OCI-LY1 (cell line): ENCODE results near the gene MLLT3.

Experiments used
- H2AFZ ChIP-seq: fragments of 200-600 bp; sonication (generic), shearing (Covaris generic); 2 replicates; pipeline ENCODE4 v1.6.0; 2014; ENCODE audit warnings: antibody characterized with exemption, mild to moderate bottlenecking, low read length
- H3F3A ChIP-seq: fragments of 200-600 bp; sonication (generic), shearing (Covaris generic); 2 replicates; pipeline ENCODE4 v1.6.0; 2014; ENCODE audit warnings: mild to moderate bottlenecking, antibody characterized with exemption, low read length, moderate library complexity; ENCODE audit not compliant: insufficient read depth
- H3K27ac ChIP-seq: fragments of 200-600 bp; sonication (generic); 2 replicates; pipeline ENCODE4 v1.5.1; 2014; ENCODE audit warnings: low read length, mixed run types, mild to moderate bottlenecking, low read depth; ENCODE audit not compliant: poor library complexity, severe bottlenecking
- H3K27me3 ChIP-seq: fragments of 200-600 bp; sonication (generic); 2 replicates; pipeline ENCODE4 v1.6.0; 2014; ENCODE audit warnings: antibody characterized with exemption, mild to moderate bottlenecking, low read length, moderate library complexity; ENCODE audit not compliant: insufficient read depth
- H3K36me3 ChIP-seq: fragments of 200-600 bp; sonication (generic); 2 replicates; pipeline ENCODE4 v1.6.1; 2014; ENCODE audit warnings: mild to moderate bottlenecking, antibody characterized with exemption, low read length, moderate library complexity, mixed read lengths; ENCODE audit not compliant: insufficient read depth
- H3K4me1 ChIP-seq: fragments of 200-600 bp; sonication (generic); 2 replicates; pipeline ENCODE4 v1.5.1; 2014; ENCODE audit warnings: mild to moderate bottlenecking, low read length, moderate library complexity; ENCODE audit not compliant: insufficient read depth, severe bottlenecking
- H3K4me2 ChIP-seq: fragments of 200-600 bp; sonication (generic), shearing (Covaris generic); 2 replicates; pipeline ENCODE4 v1.6.1; 2014; ENCODE audit warnings: low read length
- H3K4me3 ChIP-seq: fragments of 200-600 bp; sonication (generic); 2 replicates; pipeline ENCODE4 v1.5.1; 2014; ENCODE audit warnings: low read length, low read depth, mild to moderate bottlenecking, mixed read lengths; ENCODE audit not compliant: poor library complexity, severe bottlenecking
- H3K79me2 ChIP-seq: fragments of 200-600 bp; shearing (Covaris generic); 2 replicates; pipeline ENCODE4 v1.6.1; 2016; ENCODE audit warnings: mixed run types, low read length, mixed read lengths; ENCODE audit not compliant: insufficient read depth
- H3K9ac ChIP-seq: fragments of 200-600 bp; sonication (generic), shearing (Covaris generic); 2 replicates; pipeline ENCODE4 v1.6.1; 2014; ENCODE audit warnings: mild to moderate bottlenecking, low read length, mixed read lengths
- H3K9me2 ChIP-seq: fragments of 200-600 bp; sonication (generic), shearing (Covaris generic); 2 replicates; pipeline ENCODE4 v1.6.1; 2014; ENCODE audit warnings: low read depth, mild to moderate bottlenecking, low read length, mixed read lengths
- H3K9me3 ChIP-seq: fragments of 200-600 bp; shearing (Covaris generic); 2 replicates; pipeline ENCODE4 v1.6.1; 2014; ENCODE audit warnings: low read length, mixed read lengths
- H4K20me1 ChIP-seq: fragments of 200-600 bp; sonication (generic), shearing (Covaris generic); 2 replicates; pipeline ENCODE4 v1.6.0; 2016; ENCODE audit warnings: mild to moderate bottlenecking, low read length; ENCODE audit not compliant: insufficient read depth
- CTCF ChIP-seq: fragments of 200-600 bp; sonication (generic), shearing (Covaris generic); IDR thresholded peaks from 2 replicates; pipeline ENCODE4 v1.5.1; 2017; ENCODE audit warnings: mild to moderate bottlenecking, antibody characterized with exemption, low read length, moderate library complexity, mixed read lengths
- EZH2 ChIP-seq: fragments of 200-600 bp; sonication (generic), shearing (Covaris generic); IDR thresholded peaks from 2 replicates; pipeline ENCODE4 v1.8.0; 2017; ENCODE audit warnings: borderline replicate concordance, mixed run types, mild to moderate bottlenecking, antibody characterized with exemption, low read length, moderate library complexity, mixed read lengths

Gene MLLT3

DNA sequence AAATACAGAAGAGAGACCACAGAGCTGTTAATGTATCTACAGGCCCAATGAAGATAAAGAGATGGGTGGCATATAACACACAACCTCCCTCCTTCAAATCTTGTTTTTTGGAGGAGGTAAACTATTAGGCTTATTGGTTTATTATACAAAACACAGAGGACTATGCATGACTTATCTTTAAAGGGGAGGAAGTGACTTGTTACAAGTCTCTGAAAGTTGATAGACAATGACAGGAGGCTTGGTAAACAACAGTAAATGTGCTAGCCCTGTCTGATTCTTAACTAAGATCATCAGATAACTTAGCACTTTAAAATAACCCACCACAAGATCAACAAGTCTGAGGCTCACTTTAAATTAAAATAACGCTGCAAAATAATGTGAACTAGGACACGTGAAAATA, 219.0 kb downstream of the MLLT3 start:
- TF ChIP-seq EZH2 (no peak), CTCF (no peak)

DNA sequence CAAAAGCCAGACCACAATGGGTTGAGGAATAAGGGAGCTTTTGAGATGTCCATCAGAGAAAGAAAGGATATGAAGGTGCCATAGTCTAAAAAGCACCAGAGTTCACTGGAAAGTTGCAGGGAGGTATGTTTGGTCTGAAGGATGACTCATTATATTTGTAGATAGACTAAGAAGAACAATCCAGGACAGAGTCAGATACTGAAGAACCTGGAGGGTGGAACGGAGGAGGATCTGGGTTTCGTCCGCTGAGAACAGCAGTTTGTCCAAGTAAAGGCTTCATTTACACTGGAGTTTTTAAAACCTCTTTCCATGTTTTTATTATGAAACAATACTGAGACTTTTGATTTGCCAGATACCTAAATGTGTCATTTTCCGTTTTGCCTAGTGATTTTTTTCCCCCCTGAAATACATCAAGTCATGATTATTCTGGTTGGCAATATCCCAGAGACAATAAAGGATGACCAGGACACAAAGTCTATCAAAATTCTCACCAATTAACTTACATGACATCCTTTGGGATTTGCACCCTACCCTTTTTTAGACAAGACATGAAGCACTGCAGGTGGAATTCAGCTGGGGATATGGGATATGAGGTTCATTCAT, 219.9 kb downstream of the MLLT3 start:
- no peaks in the 10 kb centered on the region for H3K9me3 ChIP-seq
- peaks cover 26% of the 10 kb centered on the region for H3K4me1 ChIP-seq
- H4K20me1 ChIP-seq: no peaks in the 10 kb centered on the region
- no peaks in the 10 kb centered on the region for H3K27me3 ChIP-seq
- no peaks in the 10 kb centered on the region for H3K36me3 ChIP-seq
- H3F3A ChIP-seq: no peaks in the 10 kb centered on the region
- no peak overlapping the region for H2AFZ ChIP-seq
- H3K9ac ChIP-seq: no peak overlapping the region
- TF ChIP-seq CTCF (no peak), EZH2 (no peak)
- no peaks in the 10 kb centered on the region for H3K9me2 ChIP-seq
- no peak overlapping the region for H3K4me2 ChIP-seq
- H3K4me3 ChIP-seq: no peak overlapping the region
- no peak overlapping the region for H3K27ac ChIP-seq
- no peaks in the 10 kb centered on the region for H3K79me2 ChIP-seq

More for the DNA sequence above, 219.0 kb downstream of the MLLT3 start:
- Histone ChIP-seq H3K27ac (peak overlapping the region; percentile 13), H2AFZ (no peak overlapping the region), H3K79me2 (no peaks in the 10 kb centered on the region), H3K9me3 (no peaks in the 10 kb centered on the region), H4K20me1 (no peaks in the 10 kb centered on the region), H3K4me2 (no peak overlapping the region), H3K4me1 (peaks cover 16% of the 10 kb centered on the region), H3K9ac (no peak overlapping the region), H3F3A (no peaks in the 10 kb centered on the region), H3K36me3 (no peaks in the 10 kb centered on the region), H3K27me3 (no peaks in the 10 kb centered on the region), H3K9me2 (no peaks in the 10 kb centered on the region), H3K4me3 (no peak overlapping the region)

- no peaks in the 10 kb centered on the region for H3F3A ChIP-seq
- peak overlapping the region; percentile 30; the same call in 1 of the 2 replicates for H3K9ac ChIP-seq
- TF ChIP-seq CTCF (no peak), EZH2 (no peak)
- no peaks in the 10 kb centered on the region for H3K36me3 ChIP-seq
- no peaks in the 10 kb centered on the region for H3K79me2 ChIP-seq
- H3K4me2 ChIP-seq: peak overlapping the region; percentile 24
- H3K9me2 ChIP-seq: no peaks in the 10 kb centered on the region
- H4K20me1 ChIP-seq: no peaks in the 10 kb centered on the region
- H3K27ac ChIP-seq: peak overlapping the region; percentile 84
- H3K4me3 ChIP-seq: peak overlapping the region; percentile 8
- H3K9me3 ChIP-seq: no peaks in the 10 kb centered on the region
- peaks cover 57% of the 10 kb centered on the region for H3K4me1 ChIP-seq
- H3K27me3 ChIP-seq: no peaks in the 10 kb centered on the region
- peak overlapping the region; percentile 37; the same call in 1 of the 2 replicates for H2AFZ ChIP-seq
Observed at GRCh38 chr9:20398536-20399338, 223.6 kb downstream of the MLLT3 start.
